GM12878 (cell line): ENCODE results near the gene CAMTA1. TPM values are rescaled to one million over a fixed set of nuclear protein-coding genes. Genes with fewer than 3 reads are reported as not detected.

Source experiments
- ATAC-seq: fragments of 200-7000 bp; cut with Tn5 transposase; 3 replicates; pipeline ENCODE4 v1.9.1; 2020; ENCODE audit warnings: mild to moderate bottlenecking, moderate library complexity
- BruUV-seq: library from RNA; stranded (reverse); fragments of 400-500 nt; replicated peaks from 2 replicates; lab custom pipeline; 2021; lab: Mats Ljungman, UMichigan
- CTCF ChIA-PET: fragments of 300-600 bp; sonication (Branson Sonifier 250); formaldehyde crosslinking; extraction: SDS; loops from one replicate; lab custom pipeline; 2021; ENCODE audit warnings: inconsistent platforms; lab: Yijun Ruan, JAX
- POLR2A ChIA-PET: fragments of 350-600 bp; formaldehyde crosslinking; extraction: SDS; loops from one replicate; lab custom pipeline; 2021; ENCODE audit warnings: inconsistent platforms; lab: Charles Lee
- RAD21 ChIA-PET: fragments of 300-600 bp; sonication (Branson Sonifier 250); formaldehyde crosslinking; loops from one replicate; lab custom pipeline; 2023; ENCODE audit warnings: antibody characterized with exemption; ENCODE audit not compliant: unreplicated experiment; lab: Charles Lee
- SMC1A ChIA-PET: fragments of 300-600 bp; sonication (Branson Sonifier 250); formaldehyde crosslinking; loops from one replicate; lab custom pipeline; 2023; ENCODE audit not compliant: unreplicated experiment, uncharacterized antibody; lab: Charles Lee
- DNase-seq: peaks from one replicate; pipeline ENCODE4 v3.0.0-alpha.2; 2011; ENCODE audit warnings: low read depth, low spot score
- FAIRE-seq: peaks from 3 replicates; lab custom pipeline; 2011; peaks lifted over from hg19 to GRCh38; lab: Jason Lieb, UNC
- H2AFZ ChIP-seq: 2 replicates; pipeline ENCODE4 v1.6.0; 2011; ENCODE audit warnings: low read depth, low read length, control low read depth; ENCODE audit not compliant: control insufficient read depth
- H3K27ac ChIP-seq: 2 replicates; pipeline ENCODE4 v1.5.1; 2011; ENCODE audit warnings: control low read depth; ENCODE audit not compliant: control insufficient read depth, insufficient read depth
- H3K27me3 ChIP-seq, 2 experiments: replicated peaks in 1 of 2; 2 replicates each; pipeline versions ENCODE4 v1.6.0 to v1.6.1; 2011; ENCODE audit warnings: low read length in 1 of 2; ENCODE audit not compliant: control insufficient read depth in 2 of 2, insufficient read depth in 2 of 2
- H3K36me3 ChIP-seq, 2 experiments: 2 replicates each; pipeline ENCODE4 v1.5.1; 2011; ENCODE audit warnings: low read length in 1 of 2; ENCODE audit not compliant: control insufficient read depth in 2 of 2, insufficient read depth in 2 of 2
- H3K4me1 ChIP-seq: 2 replicates; pipeline ENCODE4 v1.6.1; 2011; ENCODE audit warnings: mild to moderate bottlenecking, low read length, moderate library complexity, mixed read lengths; ENCODE audit not compliant: control insufficient read depth, insufficient read depth
- H3K4me2 ChIP-seq: 2 replicates; pipeline ENCODE4 v1.6.0; 2011; ENCODE audit warnings: control low read depth; ENCODE audit not compliant: control insufficient read depth, insufficient read depth
- H3K4me3 ChIP-seq: fragments of 200-600 bp; sonication (generic); 2 replicates; pipeline ENCODE4 v1.5.1; 2016
- H3K79me2 ChIP-seq: 2 replicates; pipeline ENCODE4 v1.6.0; 2011; ENCODE audit warnings: low read length; ENCODE audit not compliant: control insufficient read depth, insufficient read depth
- H3K9ac ChIP-seq: 2 replicates; pipeline ENCODE4 v1.8.0; 2011; ENCODE audit warnings: low read length, control low read depth, mixed read lengths; ENCODE audit not compliant: control insufficient read depth, insufficient read depth
- H3K9me3 ChIP-seq: replicated peaks from 3 replicates; pipeline ENCODE4 v1.5.1; 2011; ENCODE audit warnings: mild to moderate bottlenecking, low read length; ENCODE audit not compliant: control insufficient read depth, insufficient read depth
- H4K20me1 ChIP-seq: 2 replicates; pipeline ENCODE4 v1.6.0; 2011; ENCODE audit not compliant: control insufficient read depth, insufficient read depth
- BCLAF1 ChIP-seq: fragments of 450-650 bp; IDR thresholded peaks from 2 replicates; pipeline ENCODE4 v1.6.1; 2017; ENCODE audit warnings: antibody characterized with exemption, mild to moderate bottlenecking, moderate library complexity
- LARP7 ChIP-seq: fragments of 450-650 bp; IDR thresholded peaks from 2 replicates; pipeline ENCODE4 v1.6.1; 2017; ENCODE audit warnings: mild to moderate bottlenecking
- TARDBP ChIP-seq: IDR thresholded peaks from 2 replicates; pipeline ENCODE4 v1.6.1; 2016; ENCODE audit warnings: borderline replicate concordance
- WGBS: methylation state at CpG from one replicate; pipeline ENCODE4 v1.1.6; 2016; ENCODE audit warnings: low lambda C conversion rate; ENCODE audit not compliant: insufficient replicate concordance, insufficient coverage; ENCODE audit errors: missing lambda C conversion rate; 5-methylcytosine and 5-hydroxymethylcytosine counted together
- in situ Hi-C: fragments of 300-500 bp; cut with MboI; formaldehyde crosslinking; loops from 9 replicates; pipeline ENCODE4 v1.14.3; 2018; ENCODE audit warnings: mixed read lengths
- intact Hi-C: fragments of 100-400 bp; cut with micrococcal nuclease; formaldehyde crosslinking; loops from one replicate; pipeline ENCODE4 v1.14.2; 2022; ENCODE audit not compliant: unreplicated experiment
- polyA plus RNA-seq, 11 experiments: library from polyadenylated mRNA; depleted of rRNA in 4 of 11; unstranded in 6 of 11; stranded (reverse) in 5 of 11; fragments of >200 nt; fragmentation: Nextera tagmentation in 4 of 11; fragmentation: Illumina TruSeq in 1 of 11; extraction: Ambion mirVana in 4 of 11; extraction: Trizol in 1 of 11; gene quantifications; 1 replicate in 1 of 11; 2 replicates in 10 of 11; pipeline versions ENCODE4 v1.2.1 to v1.2.3, GENCODE V29; 2011 to 2016; ENCODE audit warnings: inconsistent platforms in 2 of 11, missing spikeins in 2 of 11, low read depth in 1 of 11
- total RNA-seq, 4 experiments: library from RNA; depleted of rRNA in 3 of 4; stranded (reverse); fragments of >200 nt in 3 of 4; fragmentation: Illumina TruSeq in 1 of 4; extraction: Trizol in 1 of 4; gene quantifications; 2 replicates each; pipeline versions ENCODE4 v1.2.1 to v1.2.3, GENCODE V29; 2013 to 2021
- TF ChIP-seq, protein P1 (sequence below): fragments of 450-650 bp; IDR thresholded peaks from 2 replicates; pipeline ENCODE4 v1.6.1; 2016; ENCODE audit warnings: mild to moderate bottlenecking, moderate library complexity, borderline replicate concordance

Gene CAMTA1
- total and polyA plus RNA-seq, 10 of the 15 experiments (the other 5 are each of a cell fraction or from before 2014, with no cell fraction given), result 37.7 to 148 (median 76.4) TPM

DNA sequence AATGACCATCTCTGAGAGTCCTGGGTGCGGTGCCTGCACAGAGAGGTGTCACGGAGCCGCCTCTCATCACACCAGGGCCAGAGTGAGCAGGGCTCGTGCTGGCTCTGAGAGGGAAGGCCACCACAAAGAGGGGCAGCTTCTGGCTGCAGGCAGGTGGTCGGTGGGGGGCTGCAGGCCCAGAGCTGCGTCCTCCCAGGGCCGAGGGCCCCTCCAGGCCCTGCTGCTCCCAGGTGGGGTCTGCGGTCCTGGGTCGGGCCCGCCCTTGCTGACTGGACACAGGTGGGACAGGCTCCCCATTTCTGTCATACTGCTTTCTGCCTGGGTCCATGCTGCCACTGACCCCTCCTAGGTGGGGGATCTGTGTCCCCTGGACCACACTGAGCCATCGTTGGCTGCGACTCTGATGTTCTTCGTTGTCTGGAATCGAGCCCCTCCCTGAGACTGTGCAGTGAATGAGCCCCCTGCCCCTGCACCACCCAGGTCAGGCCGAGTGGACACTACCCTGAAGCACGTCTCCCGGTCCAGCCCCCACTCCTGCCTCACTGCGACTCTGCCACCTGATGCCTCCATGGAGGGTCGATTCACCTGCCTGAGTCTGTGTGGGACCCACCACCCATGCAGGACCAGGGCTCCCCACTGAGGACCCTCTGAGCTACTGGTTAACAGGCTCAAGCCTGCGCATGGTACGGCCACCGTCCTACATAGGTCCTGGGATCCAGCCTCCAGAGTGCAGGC lies 653.8 kb downstream of the CAMTA1 start:
- BruUV-seq, result no TSS peak
- no peaks in the 10 kb centered on the region for H3K36me3 ChIP-seq
- in situ Hi-C loops, result no loop called here
- no peak overlapping the region for H3K4me3 ChIP-seq
- H3K79me2 ChIP-seq, result no peaks in the 10 kb centered on the region
- no peak for FAIRE-seq
- no peak overlapping the region for H2AFZ ChIP-seq
- H3K9me3 ChIP-seq, result no peaks in the 10 kb centered on the region; the same call in 2 of the 3 replicates
- TF ChIP-seq TARDBP (no peak), LARP7 (no peak), BCLAF1 (no peak)
- TF ChIP-seq, protein P1, sequence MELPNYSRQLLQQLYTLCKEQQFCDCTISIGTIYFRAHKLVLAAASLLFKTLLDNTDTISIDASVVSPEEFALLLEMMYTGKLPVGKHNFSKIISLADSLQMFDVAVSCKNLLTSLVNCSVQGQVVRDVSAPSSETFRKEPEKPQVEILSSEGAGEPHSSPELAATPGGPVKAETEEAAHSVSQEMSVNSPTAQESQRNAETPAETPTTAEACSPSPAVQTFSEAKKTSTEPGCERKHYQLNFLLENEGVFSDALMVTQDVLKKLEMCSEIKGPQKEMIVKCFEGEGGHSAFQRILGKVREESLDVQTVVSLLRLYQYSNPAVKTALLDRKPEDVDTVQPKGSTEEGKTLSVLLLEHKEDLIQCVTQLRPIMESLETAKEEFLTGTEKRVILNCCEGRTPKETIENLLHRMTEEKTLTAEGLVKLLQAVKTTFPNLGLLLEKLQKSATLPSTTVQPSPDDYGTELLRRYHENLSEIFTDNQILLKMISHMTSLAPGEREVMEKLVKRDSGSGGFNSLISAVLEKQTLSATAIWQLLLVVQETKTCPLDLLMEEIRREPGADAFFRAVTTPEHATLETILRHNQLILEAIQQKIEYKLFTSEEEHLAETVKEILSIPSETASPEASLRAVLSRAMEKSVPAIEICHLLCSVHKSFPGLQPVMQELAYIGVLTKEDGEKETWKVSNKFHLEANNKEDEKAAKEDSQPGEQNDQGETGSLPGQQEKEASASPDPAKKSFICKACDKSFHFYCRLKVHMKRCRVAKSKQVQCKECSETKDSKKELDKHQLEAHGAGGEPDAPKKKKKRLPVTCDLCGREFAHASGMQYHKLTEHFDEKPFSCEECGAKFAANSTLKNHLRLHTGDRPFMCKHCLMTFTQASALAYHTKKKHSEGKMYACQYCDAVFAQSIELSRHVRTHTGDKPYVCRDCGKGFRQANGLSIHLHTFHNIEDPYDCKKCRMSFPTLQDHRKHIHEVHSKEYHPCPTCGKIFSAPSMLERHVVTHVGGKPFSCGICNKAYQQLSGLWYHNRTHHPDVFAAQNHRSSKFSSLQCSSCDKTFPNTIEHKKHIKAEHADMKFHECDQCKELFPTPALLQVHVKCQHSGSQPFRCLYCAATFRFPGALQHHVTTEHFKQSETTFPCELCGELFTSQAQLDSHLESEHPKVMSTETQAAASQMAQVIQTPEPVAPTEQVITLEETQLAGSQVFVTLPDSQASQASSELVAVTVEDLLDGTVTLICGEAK, result no peak
- H4K20me1 ChIP-seq, result no peaks in the 10 kb centered on the region
- no peak overlapping the region for H3K27ac ChIP-seq
- no peak overlapping the region for H3K4me2 ChIP-seq
- no peak overlapping the region for H3K9ac ChIP-seq
- no peaks in the 10 kb centered on the region; the same call in 1 of the 2 replicates for H3K4me1 ChIP-seq
- ChIA-PET SMC1A (no interaction called here), CTCF (no interaction called here), RAD21 (no interaction called here), POLR2A (no interaction called here)
- H3K27me3 ChIP-seq, result no peaks in the 10 kb centered on the region
- no peak for DNase-seq
- 16% methylated on average over 22 of the region's 22 CpGs for WGBS
- intact Hi-C loops, result no loop called here
- ATAC-seq, result no peak
